SK-N-SH (cell line): ENCODE data around the gene SRSF12. TPM values are rescaled to one million over a fixed set of nuclear protein-coding genes. Genes with fewer than 3 reads are reported as not detected.

ENCODE experiments used
- CTCF ChIA-PET: fragments of 300-600, 350-600 bp; formaldehyde crosslinking; extraction: SDS; loops from one replicate; lab custom pipeline; 2021; lab: Yijun Ruan, JAX
- POLR2A ChIA-PET: fragments of 350-600 bp; sonication (Branson Sonifier 250); formaldehyde crosslinking; extraction: SDS; loops from one replicate; lab custom pipeline; 2020; ENCODE audit warnings: antibody characterized with exemption, inconsistent platforms; lab: Yijun Ruan, JAX
- DNase-seq: peaks from one replicate; pipeline ENCODE4 v3.0.0; 2012
- H2AFZ ChIP-seq: fragments of 200-600 bp; sonication (generic); 2 replicates; pipeline ENCODE4 v1.8.1; 2016; ENCODE audit warnings: antibody characterized with exemption, mild to moderate bottlenecking, low read depth
- H3F3A ChIP-seq: fragments of 200-600 bp; sonication (generic); replicated peaks from 2 replicates; pipeline ENCODE3; 2016; ENCODE audit warnings: antibody characterized with exemption, mild to moderate bottlenecking; ENCODE audit not compliant: insufficient read depth
- H3K27ac ChIP-seq, 2 experiments: fragments of 200-500 bp in 1 of 2; fragments of 200-600 bp in 1 of 2; sonication (Bioruptor generic) in 1 of 2; sonication (generic), shearing (Covaris generic) in 1 of 2; 2 replicates each; pipeline versions ENCODE4 v1.5.1 to v1.6.1; 2014 to 2016; ENCODE audit warnings: low read depth in 2 of 2, inconsistent platforms in 1 of 2, low read length in 1 of 2, mild to moderate bottlenecking in 1 of 2, mixed read lengths in 1 of 2
- H3K27me3 ChIP-seq: fragments of 200-600 bp; sonication (generic), shearing (Covaris generic); 2 replicates; pipeline ENCODE4 v1.6.1; 2016; ENCODE audit warnings: mixed run types; ENCODE audit not compliant: insufficient read depth
- H3K36me3 ChIP-seq, 2 experiments: fragments of 200-500 bp in 1 of 2; fragments of 200-600 bp in 1 of 2; sonication (Bioruptor generic) in 1 of 2; sonication (generic) in 1 of 2; replicated peaks in 1 of 2; 2 replicates each; pipeline versions ENCODE3 to v1.5.1; 2014 to 2016; ENCODE audit warnings: low read length in 1 of 2, mild to moderate bottlenecking in 1 of 2; ENCODE audit not compliant: insufficient read depth in 2 of 2, control insufficient read depth in 1 of 2
- H3K4me1 ChIP-seq, 2 experiments: fragments of 200-500 bp in 1 of 2; fragments of 200-600 bp in 1 of 2; sonication (Bioruptor generic) in 1 of 2; sonication (generic), shearing (Covaris generic) in 1 of 2; 2 replicates each; pipeline versions ENCODE4 v1.5.1 to v1.6.1; 2014 to 2016; ENCODE audit warnings: low read depth in 1 of 2, low read length in 1 of 2, mixed run types in 1 of 2; ENCODE audit not compliant: insufficient read depth in 2 of 2, control insufficient read depth in 1 of 2
- H3K4me2 ChIP-seq: fragments of 200-600 bp; sonication (generic), shearing (Covaris generic); 2 replicates; pipeline ENCODE4 v1.6.1; 2017; ENCODE audit warnings: mixed run types
- H3K4me3 ChIP-seq, 2 experiments: fragments of 200-500 bp in 1 of 2; fragments of 200-600 bp in 1 of 2; sonication (Bioruptor generic) in 1 of 2; sonication (generic), shearing (Covaris generic) in 1 of 2; 2 replicates each; pipeline versions ENCODE4 v1.5.1 to v1.8.1; 2014 to 2016; ENCODE audit warnings: low read depth in 2 of 2, inconsistent platforms in 1 of 2, low read length in 1 of 2, mild to moderate bottlenecking in 1 of 2, mixed read lengths in 1 of 2, moderate library complexity in 1 of 2
- H3K79me2 ChIP-seq: fragments of 200-600 bp; sonication (generic); 2 replicates; pipeline ENCODE4 v1.8.1; 2017; ENCODE audit warnings: mild to moderate bottlenecking; ENCODE audit not compliant: insufficient read depth
- H3K9ac ChIP-seq: fragments of 200-600 bp; sonication (generic); 2 replicates; pipeline ENCODE4 v1.6.1; 2017; ENCODE audit warnings: mixed run types
- H3K9me2 ChIP-seq: fragments of 200-600 bp; sonication (generic); 2 replicates; pipeline ENCODE4 v1.6.1; 2017; ENCODE audit warnings: mixed run types
- H3K9me3 ChIP-seq: fragments of 200-600 bp; sonication (generic); 2 replicates; pipeline ENCODE4 v1.6.1; 2017; ENCODE audit warnings: mixed run types, mild to moderate bottlenecking, moderate library complexity
- H4K20me1 ChIP-seq: fragments of 200-600 bp; sonication (generic); 2 replicates; pipeline ENCODE4 v1.6.1; 2017; ENCODE audit warnings: mild to moderate bottlenecking, mixed run types; ENCODE audit not compliant: insufficient read depth
- ELF1 ChIP-seq: IDR thresholded peaks from 2 replicates; pipeline ENCODE4 v1.4.0; 2012
- EP300 ChIP-seq, 2 experiments: IDR thresholded peaks; 2 replicates each; pipeline versions ENCODE4 v1.4.0 to v1.6.1; 2012; ENCODE audit warnings: borderline replicate concordance in 1 of 2, low read depth in 1 of 2, low read length in 1 of 2
- EZH2phosphoT487 ChIP-seq: fragments of 200-600 bp; sonication (generic); IDR thresholded peaks from 2 replicates; pipeline ENCODE4 v1.6.1; 2017; ENCODE audit warnings: low read depth, mixed run types, mild to moderate bottlenecking, antibody characterized with exemption, moderate library complexity, borderline replicate concordance
- FOXJ3 ChIP-seq: sonication (generic); formaldehyde crosslinking; IDR thresholded peaks from 2 replicates; pipeline ENCODE4 v1.5.1; 2020; ENCODE audit warnings: mild to moderate bottlenecking, missing genetic modification reagents
- FOXM1 ChIP-seq: IDR thresholded peaks from 2 replicates; pipeline ENCODE4 v1.4.0; 2012; ENCODE audit warnings: low read depth, mild to moderate bottlenecking
- GATA2 ChIP-seq: sonication (generic); formaldehyde crosslinking; IDR thresholded peaks from 2 replicates; pipeline ENCODE4 v1.5.0; 2020; ENCODE audit warnings: mild to moderate bottlenecking, missing genetic modification reagents
- JUND ChIP-seq: IDR thresholded peaks from 2 replicates; pipeline ENCODE4 v1.4.0; 2012
- MEF2A ChIP-seq: IDR thresholded peaks from 2 replicates; pipeline ENCODE4 v1.4.0; 2012; ENCODE audit warnings: low read depth, borderline replicate concordance
- MXI1 ChIP-seq: IDR thresholded peaks from 2 replicates; pipeline ENCODE4 v1.6.1; 2012; ENCODE audit warnings: mild to moderate bottlenecking, low read depth, low read length, improper control_type of control experiment
- NFIC ChIP-seq: IDR thresholded peaks from 2 replicates; pipeline ENCODE4 v1.4.0; 2012; ENCODE audit warnings: borderline replicate concordance
- NRF1 ChIP-seq: IDR thresholded peaks from 2 replicates; pipeline ENCODE4 v1.6.1; 2012; ENCODE audit warnings: low read depth, mild to moderate bottlenecking, low read length
- POLR2AphosphoS5 ChIP-seq: IDR thresholded peaks from 2 replicates; pipeline ENCODE4 v1.6.1; 2012; ENCODE audit warnings: low read depth, low read length
- RAD21 ChIP-seq: IDR thresholded peaks from 2 replicates; pipeline ENCODE4 v1.6.1; 2012; ENCODE audit warnings: mild to moderate bottlenecking, low read length
- RCOR1 ChIP-seq: fragments of 150-350 bp; IDR thresholded peaks from 2 replicates; pipeline ENCODE4 v1.6.1; 2017; ENCODE audit warnings: antibody characterized with exemption, low read length
- RFX5 ChIP-seq: IDR thresholded peaks from 2 replicates; pipeline ENCODE4 v1.6.1; 2012; ENCODE audit warnings: mild to moderate bottlenecking, improper control_type of control experiment, low read length
- RXRA ChIP-seq: IDR thresholded peaks from 2 replicates; pipeline ENCODE4 v1.4.0; 2012; ENCODE audit warnings: low read depth, mild to moderate bottlenecking, borderline replicate concordance
- SMC3 ChIP-seq: IDR thresholded peaks from 2 replicates; pipeline ENCODE4 v1.6.1; 2012; ENCODE audit warnings: low read depth, low read length, improper control_type of control experiment
- TCF12 ChIP-seq: IDR thresholded peaks from 2 replicates; pipeline ENCODE4 v1.4.0; 2012
- TEAD4 ChIP-seq: IDR thresholded peaks from 2 replicates; pipeline ENCODE4 v1.4.0; 2012; ENCODE audit warnings: mild to moderate bottlenecking, borderline replicate concordance; ENCODE audit not compliant: insufficient read depth
- YY1 ChIP-seq: IDR thresholded peaks from 2 replicates; pipeline ENCODE4 v1.4.0; 2012; ENCODE audit warnings: low read depth, mild to moderate bottlenecking
- WGBS: methylation state at CpG from one replicate; pipeline ENCODE4 v1.1.6; 2017; ENCODE audit warnings: low lambda C conversion rate; 5-methylcytosine and 5-hydroxymethylcytosine counted together
- polyA plus RNA-seq, 3 experiments: library from polyadenylated mRNA; depleted of rRNA; stranded (reverse); fragments of >200 nt; gene quantifications; 2 replicates each; pipeline ENCODE4 v1.2.3, GENCODE V29; 2012
- TF ChIP-seq, protein P1 (sequence below): fragments of 200-600 bp; sonication (generic); IDR thresholded peaks from 2 replicates; pipeline ENCODE4 v1.6.1; 2017; ENCODE audit warnings: antibody characterized with exemption, mild to moderate bottlenecking, moderate library complexity
- TF ChIP-seq, protein P2 (sequence below): IDR thresholded peaks from 2 replicates; pipeline ENCODE4 v1.4.0; 2012; ENCODE audit warnings: low read depth, borderline replicate concordance
- TF ChIP-seq, protein P3 (sequence below): IDR thresholded peaks from 2 replicates; pipeline ENCODE4 v1.6.1; 2012; ENCODE audit warnings: mild to moderate bottlenecking, low read depth, low read length, moderate library complexity
- TF ChIP-seq, protein P4 (sequence below): fragments of 150-350 bp; IDR thresholded peaks from 2 replicates; pipeline ENCODE4 v1.6.1; 2016; ENCODE audit warnings: mild to moderate bottlenecking, low read depth, low read length

The SRSF12 gene
- polyA plus RNA-seq, 1 of the 3 experiments (the other 2 are of a cell fraction): 1.1 TPM

DNA sequence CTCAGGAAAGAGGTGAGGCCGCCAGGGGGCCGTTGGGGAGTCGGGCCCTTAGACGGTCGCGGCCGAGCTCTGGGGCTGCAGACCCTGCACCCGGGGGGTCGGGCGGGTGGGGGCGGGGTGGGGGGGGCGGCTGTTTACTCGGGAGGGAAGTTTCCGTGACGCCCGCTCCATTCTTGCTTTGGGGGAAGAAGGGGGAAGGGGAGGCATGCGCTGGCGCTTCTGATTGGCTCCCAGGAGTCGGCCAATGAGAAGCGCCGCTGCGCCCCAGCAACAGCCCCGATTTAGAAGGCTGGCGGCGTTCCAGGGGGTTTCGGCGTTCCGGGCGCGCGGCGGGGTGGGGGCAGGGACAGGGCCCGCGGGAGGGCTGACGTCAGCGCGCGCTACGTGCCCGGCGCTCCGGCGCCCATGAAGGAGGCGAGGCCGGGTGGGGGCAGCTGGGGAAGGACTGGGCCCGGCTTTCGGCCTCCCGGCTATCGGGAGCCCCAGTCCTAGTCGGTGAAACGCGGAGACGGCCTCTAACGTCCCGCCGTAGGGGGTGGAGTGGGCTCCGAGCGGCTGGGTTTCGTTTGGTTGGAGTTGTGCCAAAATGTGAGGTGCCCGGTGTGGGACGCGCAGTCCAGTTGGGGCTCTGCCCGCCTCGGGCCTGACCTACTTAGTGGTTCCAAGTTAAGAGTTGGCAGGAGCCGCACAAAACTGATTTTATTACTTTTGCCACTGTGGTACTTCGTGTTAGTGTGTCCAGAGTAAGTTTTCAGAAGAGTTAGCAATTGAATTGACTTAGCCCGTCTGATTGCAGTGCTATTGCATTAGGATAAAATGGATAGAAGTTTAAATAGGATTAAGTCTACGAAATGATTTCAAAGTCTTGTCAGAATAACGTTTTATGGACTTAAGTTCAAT lies 36.2 kb downstream of the SRSF12 start:
- POLR2A ChIA-PET: interaction anchor here (1.0 to 1.2 kb wide), 2 partner anchors 35 to 37 kb away, joined by 4 to 5 read pairs; no protein-coding TSS in a partner anchor
- Histone ChIP-seq H3K4me2 (peak overlapping the region; percentile 87), H3F3A (peaks cover 15% of the 10 kb centered on the region), H3K9me2 (no peaks in the 10 kb centered on the region), H3K79me2 (peaks cover 50% of the 10 kb centered on the region), H3K27me3 (no peaks in the 10 kb centered on the region), H4K20me1 (peaks cover 50% of the 10 kb centered on the region), H3K4me3 (peak overlapping the region; percentile 93 to 95), H3K27ac (peak overlapping the region; percentile 94 to 97), H2AFZ (no peak overlapping the region), H3K9me3 (no peaks in the 10 kb centered on the region), H3K36me3 (peaks cover 22 to 35% of the 10 kb centered on the region in 2 experiments), H3K9ac (peak overlapping the region; percentile 100), H3K4me1 (peaks cover 4 to 18% of the 10 kb centered on the region in 2 experiments; a peak in 2 of 4 replicates)
- DNase-seq: peak; percentile 94
- WGBS: under 1% methylated on average over 52 of the region's 69 CpGs
- CTCF ChIA-PET: interaction anchor here (0.7 to 8.8 kb wide), 3 partner anchors 14 to 99 kb away, joined by 3 to 53 read pairs (median 5); no protein-coding TSS in a partner anchor
- TF ChIP-seq, protein P1, sequence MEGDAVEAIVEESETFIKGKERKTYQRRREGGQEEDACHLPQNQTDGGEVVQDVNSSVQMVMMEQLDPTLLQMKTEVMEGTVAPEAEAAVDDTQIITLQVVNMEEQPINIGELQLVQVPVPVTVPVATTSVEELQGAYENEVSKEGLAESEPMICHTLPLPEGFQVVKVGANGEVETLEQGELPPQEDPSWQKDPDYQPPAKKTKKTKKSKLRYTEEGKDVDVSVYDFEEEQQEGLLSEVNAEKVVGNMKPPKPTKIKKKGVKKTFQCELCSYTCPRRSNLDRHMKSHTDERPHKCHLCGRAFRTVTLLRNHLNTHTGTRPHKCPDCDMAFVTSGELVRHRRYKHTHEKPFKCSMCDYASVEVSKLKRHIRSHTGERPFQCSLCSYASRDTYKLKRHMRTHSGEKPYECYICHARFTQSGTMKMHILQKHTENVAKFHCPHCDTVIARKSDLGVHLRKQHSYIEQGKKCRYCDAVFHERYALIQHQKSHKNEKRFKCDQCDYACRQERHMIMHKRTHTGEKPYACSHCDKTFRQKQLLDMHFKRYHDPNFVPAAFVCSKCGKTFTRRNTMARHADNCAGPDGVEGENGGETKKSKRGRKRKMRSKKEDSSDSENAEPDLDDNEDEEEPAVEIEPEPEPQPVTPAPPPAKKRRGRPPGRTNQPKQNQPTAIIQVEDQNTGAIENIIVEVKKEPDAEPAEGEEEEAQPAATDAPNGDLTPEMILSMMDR: no peak
- TF ChIP-seq RXRA (0 out of 2 replicates have a peak, but pooled peaks have one; percentile 14), ELF1 (peak; percentile 38; the same call in 1 of the 2 replicates), JUND (peak; percentile 30; the same call in 1 of the 2 replicates), RFX5 (peak; percentile 96), GATA2 (no peak), TEAD4 (peak; percentile 62; the same call in 1 of the 2 replicates), RAD21 (peak; percentile 12; the same call in 1 of the 2 replicates), TCF12 (peak; percentile 44; the same call in 1 of the 2 replicates), NRF1 (peak; percentile 30; the same call in 1 of the 2 replicates), POLR2AphosphoS5 (peak; percentile 83), FOXJ3 (CRISPR knock-in tag) (no peak; the same call in 1 of the 2 replicates), MXI1 (peak; percentile 50; the same call in 1 of the 2 replicates), NFIC (peak; percentile 88), RCOR1 (no peak; the same call in 1 of the 2 replicates), EZH2phosphoT487 (no peak), SMC3 (no peak; the same call in 1 of the 2 replicates), YY1 (peak; percentile 54; the same call in 1 of the 2 replicates), MEF2A (peak; percentile 95), FOXM1 (peak; percentile 15; the same call in 1 of the 2 replicates), EP300 (IDR thresholded peaks at IDR 0.05; ENCODE audit: borderline replicate concordance in 1 of 2, low read depth in 1 of 2, low read length in 1 of 2) (peak; percentile 89 to 95)
- TF ChIP-seq, protein P2, sequence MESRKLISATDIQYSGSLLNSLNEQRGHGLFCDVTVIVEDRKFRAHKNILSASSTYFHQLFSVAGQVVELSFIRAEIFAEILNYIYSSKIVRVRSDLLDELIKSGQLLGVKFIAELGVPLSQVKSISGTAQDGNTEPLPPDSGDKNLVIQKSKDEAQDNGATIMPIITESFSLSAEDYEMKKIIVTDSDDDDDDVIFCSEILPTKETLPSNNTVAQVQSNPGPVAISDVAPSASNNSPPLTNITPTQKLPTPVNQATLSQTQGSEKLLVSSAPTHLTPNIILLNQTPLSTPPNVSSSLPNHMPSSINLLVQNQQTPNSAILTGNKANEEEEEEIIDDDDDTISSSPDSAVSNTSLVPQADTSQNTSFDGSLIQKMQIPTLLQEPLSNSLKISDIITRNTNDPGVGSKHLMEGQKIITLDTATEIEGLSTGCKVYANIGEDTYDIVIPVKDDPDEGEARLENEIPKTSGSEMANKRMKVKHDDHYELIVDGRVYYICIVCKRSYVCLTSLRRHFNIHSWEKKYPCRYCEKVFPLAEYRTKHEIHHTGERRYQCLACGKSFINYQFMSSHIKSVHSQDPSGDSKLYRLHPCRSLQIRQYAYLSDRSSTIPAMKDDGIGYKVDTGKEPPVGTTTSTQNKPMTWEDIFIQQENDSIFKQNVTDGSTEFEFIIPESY: no peak
- TF ChIP-seq, protein P3, sequence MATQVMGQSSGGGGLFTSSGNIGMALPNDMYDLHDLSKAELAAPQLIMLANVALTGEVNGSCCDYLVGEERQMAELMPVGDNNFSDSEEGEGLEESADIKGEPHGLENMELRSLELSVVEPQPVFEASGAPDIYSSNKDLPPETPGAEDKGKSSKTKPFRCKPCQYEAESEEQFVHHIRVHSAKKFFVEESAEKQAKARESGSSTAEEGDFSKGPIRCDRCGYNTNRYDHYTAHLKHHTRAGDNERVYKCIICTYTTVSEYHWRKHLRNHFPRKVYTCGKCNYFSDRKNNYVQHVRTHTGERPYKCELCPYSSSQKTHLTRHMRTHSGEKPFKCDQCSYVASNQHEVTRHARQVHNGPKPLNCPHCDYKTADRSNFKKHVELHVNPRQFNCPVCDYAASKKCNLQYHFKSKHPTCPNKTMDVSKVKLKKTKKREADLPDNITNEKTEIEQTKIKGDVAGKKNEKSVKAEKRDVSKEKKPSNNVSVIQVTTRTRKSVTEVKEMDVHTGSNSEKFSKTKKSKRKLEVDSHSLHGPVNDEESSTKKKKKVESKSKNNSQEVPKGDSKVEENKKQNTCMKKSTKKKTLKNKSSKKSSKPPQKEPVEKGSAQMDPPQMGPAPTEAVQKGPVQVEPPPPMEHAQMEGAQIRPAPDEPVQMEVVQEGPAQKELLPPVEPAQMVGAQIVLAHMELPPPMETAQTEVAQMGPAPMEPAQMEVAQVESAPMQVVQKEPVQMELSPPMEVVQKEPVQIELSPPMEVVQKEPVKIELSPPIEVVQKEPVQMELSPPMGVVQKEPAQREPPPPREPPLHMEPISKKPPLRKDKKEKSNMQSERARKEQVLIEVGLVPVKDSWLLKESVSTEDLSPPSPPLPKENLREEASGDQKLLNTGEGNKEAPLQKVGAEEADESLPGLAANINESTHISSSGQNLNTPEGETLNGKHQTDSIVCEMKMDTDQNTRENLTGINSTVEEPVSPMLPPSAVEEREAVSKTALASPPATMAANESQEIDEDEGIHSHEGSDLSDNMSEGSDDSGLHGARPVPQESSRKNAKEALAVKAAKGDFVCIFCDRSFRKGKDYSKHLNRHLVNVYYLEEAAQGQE: no peak
- TF ChIP-seq, protein P4, sequence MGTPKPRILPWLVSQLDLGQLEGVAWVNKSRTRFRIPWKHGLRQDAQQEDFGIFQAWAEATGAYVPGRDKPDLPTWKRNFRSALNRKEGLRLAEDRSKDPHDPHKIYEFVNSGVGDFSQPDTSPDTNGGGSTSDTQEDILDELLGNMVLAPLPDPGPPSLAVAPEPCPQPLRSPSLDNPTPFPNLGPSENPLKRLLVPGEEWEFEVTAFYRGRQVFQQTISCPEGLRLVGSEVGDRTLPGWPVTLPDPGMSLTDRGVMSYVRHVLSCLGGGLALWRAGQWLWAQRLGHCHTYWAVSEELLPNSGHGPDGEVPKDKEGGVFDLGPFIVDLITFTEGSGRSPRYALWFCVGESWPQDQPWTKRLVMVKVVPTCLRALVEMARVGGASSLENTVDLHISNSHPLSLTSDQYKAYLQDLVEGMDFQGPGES: peak; percentile 34; the same call in 1 of the 2 replicates
